ENCODE data around the gene ZNRF3. TPM values are rescaled to one million over a fixed set of nuclear protein-coding genes. Genes with fewer than 3 reads are reported as not detected.
A peak's percentile ranks its signal among the peaks of the same experiment; 100 is the strongest.
"Not testable (repeated sequence)": the region's sequence is repeated elsewhere in the genome, so short reads cannot be mapped to it uniquely, and the experiment has no call there.

Gene ZNRF3
- total and polyA plus RNA-seq, 8 donors = 2.4 to 6.8 (median 3.9) TPM

GRCh38 chr22:29032584-29032983 lies 149.2 kb downstream of the ZNRF3 start:
- intact Hi-C loops (cut with DNase I) = no loop called here
- Histone ChIP-seq H3K4me1 (peaks cover 16 to 33% (median 22%) of the 10 kb centered on the region in 3 donors), H3K27me3 (no peaks in the 10 kb centered on the region), H3K9me3 (no peaks in the 10 kb centered on the region), H3K27ac (peak overlapping the region; percentile 62 to 89 (median 82)), H3K4me3 (no peak overlapping the region), H3K36me3 (no peaks in the 10 kb centered on the region)
- peak in 3 of 6 donors; percentile 12 to 54 (median 52) for DNase-seq
- WGBS, 2 donors = 14 to 17% methylated on average over 2 of the region's 2 CpGs
- peak; percentile 29 to 69 (median 48) for ATAC-seq
- FAIRE-seq = no peak
- TF ChIP-seq CTCF (IDR thresholded peaks at IDR 0.05) = no peak

GRCh38 chr22:29037340-29037932 lies 154.1 kb downstream of the ZNRF3 start:
- Histone ChIP-seq H3K27me3 (no peaks in the 10 kb centered on the region), H3K9me3 (no peaks in the 10 kb centered on the region), H3K27ac (no peak overlapping the region), H3K4me3 (no peak overlapping the region), H3K36me3 (no peaks in the 10 kb centered on the region), H3K4me1 (peaks cover 6 to 24% (median 7%) of the 10 kb centered on the region in 3 donors)
- FAIRE-seq (no peak), DNase-seq (no peak), ATAC-seq (no peak)
- 32 to 37% methylated on average over 4 of the region's 4 CpGs for WGBS, 2 donors
- intact Hi-C loops (cut with DNase I) = loop anchor here in 1 of 3 donors (5.0 kb wide), 1 partner anchor 170 kb away; no protein-coding TSS in a partner anchor
- TF ChIP-seq CTCF (IDR thresholded peaks at IDR 0.05) = no peak

GRCh38 chr22:29039148-29039547 lies 155.8 kb downstream of the ZNRF3 start:
- Histone ChIP-seq H3K27ac (no peak overlapping the region), H3K4me3 (no peak overlapping the region), H3K36me3 (peaks cover 0 to 5% (median 0%) of the 10 kb centered on the region in 3 donors), H3K4me1 (peaks cover 0 to 16% (median 0%) of the 10 kb centered on the region in 3 donors), H3K27me3 (no peaks in the 10 kb centered on the region), H3K9me3 (no peaks in the 10 kb centered on the region)
- no peak for TF ChIP-seq CTCF (IDR thresholded peaks at IDR 0.05)
- ATAC-seq = no peak
- no peak for DNase-seq
- FAIRE-seq = no peak
- 70 to 82% methylated on average over 9 of the region's 9 CpGs for WGBS, 2 donors
- intact Hi-C loops (cut with DNase I) = loop anchor here in 1 of 3 donors (5.0 kb wide), 1 partner anchor 172 kb away; no protein-coding TSS in a partner anchor

- H3K27ac ChIP-seq, DNase-seq, H3K4me3 ChIP-seq, FAIRE-seq, ATAC-seq, H3K27me3 ChIP-seq, H3K36me3 ChIP-seq, H3K9me3 ChIP-seq: not testable (repeated sequence)
- intact Hi-C loops (cut with DNase I) = loop anchor here in 2 of 3 donors (5.0 kb wide), 2 partner anchors 172 to 182 kb away; no protein-coding TSS in a partner anchor
- H3K4me1 ChIP-seq = peaks cover 0 to 16% (median 0%) of the 10 kb centered on the region in 3 donors
- WGBS, 2 donors = 91 to 100% methylated on average over 4 of the region's 4 CpGs
These were observed 156.3 kb downstream of the ZNRF3 start for GRCh38 chr22:29039684-29040083.

- Histone ChIP-seq H3K4me3 (no peak overlapping the region), H3K4me1 (peaks cover 0 to 16% (median 0%) of the 10 kb centered on the region in 3 donors), H3K9me3 (no peaks in the 10 kb centered on the region), H3K27me3 (no peaks in the 10 kb centered on the region), H3K27ac (peak overlapping the region in 2 of 4 donors; percentile 14 to 15), H3K36me3 (peaks cover 0 to 11% (median 0%) of the 10 kb centered on the region in 3 donors)
- intact Hi-C loops (cut with DNase I) = loop anchor here in 1 of 3 donors (5.0 kb wide), 1 partner anchor 183 kb away; no protein-coding TSS in a partner anchor
- 35 to 39% methylated on average over 9 of the region's 9 CpGs for WGBS, 2 donors
- ATAC-seq = peak; percentile 83 to 91 (median 90)
- no peak for FAIRE-seq
- TF ChIP-seq CTCF (IDR thresholded peaks at IDR 0.05) = peak; percentile 91 to 96 (median 94)
- peak in 4 of 6 donors; percentile 55 to 76 (median 62) for DNase-seq
These were observed 157.3 kb downstream of the ZNRF3 start for GRCh38 chr22:29040385-29041275.
